GM18526 (cell line): ENCODE data around the gene TXNDC5.

Experiments used
- POLR2A ChIP-seq: IDR thresholded peaks from 3 replicates; pipeline ENCODE4 v1.6.1; 2011; ENCODE audit not compliant: insufficient read length; ENCODE audit errors: extremely low read depth

Gene TXNDC5

DNA sequence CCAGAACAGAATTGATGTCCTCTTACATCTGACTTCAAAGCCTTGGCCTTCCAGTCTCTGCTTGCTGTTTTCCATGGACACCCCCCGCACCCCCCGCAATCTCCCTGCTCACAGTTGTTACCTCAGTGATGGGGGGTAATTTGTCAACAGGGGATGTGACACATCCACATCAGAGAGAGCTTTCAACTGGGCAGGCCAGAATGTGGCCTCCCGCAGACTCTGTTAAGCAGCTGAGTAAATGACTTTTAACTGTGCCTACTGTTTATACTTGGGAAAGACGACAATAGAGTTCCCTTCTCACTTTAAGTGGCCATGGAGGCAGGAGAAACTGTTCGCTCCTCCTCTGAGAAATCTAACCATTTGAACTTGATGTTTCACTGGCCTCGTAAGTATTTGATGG is 51.0 kb downstream of the TXNDC5 start:
- TF ChIP-seq POLR2A: no peak

DNA sequence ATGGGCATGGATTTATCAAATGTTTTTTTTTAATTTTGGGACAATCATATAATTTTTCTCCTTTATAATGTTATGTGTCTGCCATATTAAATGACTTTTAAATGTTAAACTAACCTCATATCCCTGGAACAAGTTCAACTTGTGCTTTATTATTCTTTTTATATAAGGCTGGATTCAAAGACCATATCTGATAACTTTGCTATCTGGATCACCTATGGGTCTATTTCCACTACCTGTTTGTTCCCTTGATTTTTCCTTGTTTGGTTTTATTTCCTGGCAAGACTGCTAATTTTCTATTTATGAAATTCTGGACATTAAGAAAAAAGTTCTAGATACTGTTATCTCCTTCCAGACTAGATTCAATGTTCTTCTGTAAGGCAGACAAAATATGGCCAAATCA is 58.8 kb downstream of the TXNDC5 start:
- no peak for TF ChIP-seq POLR2A

DNA sequence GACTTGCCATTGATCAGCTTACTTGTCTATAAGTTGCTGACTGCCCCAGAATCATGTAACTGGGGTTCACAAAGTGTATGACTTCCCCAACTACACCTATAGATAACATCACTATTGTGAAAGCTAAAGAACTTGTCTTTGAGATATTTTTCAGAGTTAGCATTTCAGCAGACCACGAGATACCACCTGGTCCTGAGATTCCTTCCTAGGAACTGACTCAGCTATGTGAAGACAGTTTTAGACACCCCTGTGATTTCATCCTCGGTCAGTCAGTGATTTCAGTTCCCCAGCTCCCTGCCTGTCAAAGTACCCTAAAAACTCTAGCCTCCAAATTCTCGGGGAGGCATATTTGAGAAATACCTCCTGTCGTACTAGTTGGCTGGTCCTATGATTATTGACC is 62.4 kb downstream of the TXNDC5 start:
- TF ChIP-seq POLR2A: no peak

DNA sequence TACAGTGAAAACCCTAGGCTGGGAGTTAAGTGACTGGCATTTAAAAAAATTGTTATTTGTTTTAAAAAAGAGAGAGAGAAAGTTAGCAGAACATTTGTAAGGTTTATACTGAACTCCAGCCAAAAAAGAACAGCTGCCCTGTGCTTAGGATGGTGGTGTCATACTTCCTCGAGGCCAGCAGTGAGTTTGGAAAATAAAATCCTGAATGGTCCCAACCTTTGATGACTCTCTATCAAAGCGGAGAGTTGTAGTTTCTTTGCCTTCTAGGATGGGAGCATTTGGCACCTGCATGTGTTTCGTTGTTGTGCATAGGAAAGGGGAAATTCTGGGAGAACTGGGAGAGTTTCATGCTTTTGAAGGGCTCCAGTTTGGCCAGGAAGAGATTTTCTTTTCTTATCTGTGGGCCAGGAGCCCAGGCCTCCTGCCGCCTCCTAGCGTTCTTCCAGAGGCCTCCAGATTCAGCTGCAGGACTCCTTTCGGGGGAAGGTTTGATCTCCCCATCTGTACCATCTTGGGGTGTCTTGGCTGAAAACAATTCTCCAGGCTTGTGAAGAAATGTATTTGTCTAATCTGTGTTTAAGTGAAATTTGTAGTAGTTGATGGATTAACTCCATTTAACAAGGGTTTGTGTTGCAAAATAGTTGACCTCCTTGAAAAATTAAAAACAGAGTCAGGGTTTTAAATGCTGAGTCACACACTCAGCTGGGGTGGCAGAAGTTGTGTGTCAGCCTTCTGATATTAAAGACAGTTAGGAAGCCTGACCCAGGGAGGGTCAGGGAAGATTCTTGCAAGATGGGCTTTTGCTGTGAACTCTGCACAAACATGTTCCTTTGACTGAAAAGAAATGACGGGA is 63.4 kb downstream of the TXNDC5 start:
- TF ChIP-seq POLR2A: no peak

DNA sequence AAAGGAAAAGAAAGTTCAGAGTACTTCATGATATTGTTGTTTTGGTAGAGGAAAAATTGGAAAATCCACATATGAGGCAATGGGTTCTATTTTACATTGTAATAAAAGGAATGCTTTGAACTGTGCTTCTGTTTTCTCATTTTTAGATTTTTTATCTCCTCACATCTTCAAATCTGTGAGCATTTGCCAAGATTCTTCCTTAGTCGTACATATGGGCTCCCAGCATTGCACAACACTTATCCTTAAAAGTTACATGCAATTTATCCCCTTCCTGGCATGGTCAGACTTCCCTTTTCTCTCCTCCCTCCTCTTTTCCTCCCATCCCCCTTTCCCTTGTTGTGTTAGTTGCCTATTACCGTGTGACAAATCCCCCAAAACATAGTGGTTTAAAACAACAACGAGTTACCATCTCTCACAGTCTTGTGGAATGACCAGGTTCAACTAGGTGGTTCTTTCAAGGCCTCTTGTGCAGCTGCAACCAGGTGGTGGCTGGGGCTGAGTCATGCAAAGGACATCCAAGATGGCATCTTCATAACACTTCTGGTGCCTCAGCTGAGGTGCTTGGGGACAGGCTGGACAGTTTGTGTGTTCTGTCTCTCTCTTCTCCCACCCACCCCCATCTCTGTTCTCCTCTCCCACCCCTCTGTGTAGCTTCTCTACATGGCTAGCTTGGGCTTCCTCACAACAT is 68.7 kb downstream of the TXNDC5 start:
- no peak for TF ChIP-seq POLR2A

DNA sequence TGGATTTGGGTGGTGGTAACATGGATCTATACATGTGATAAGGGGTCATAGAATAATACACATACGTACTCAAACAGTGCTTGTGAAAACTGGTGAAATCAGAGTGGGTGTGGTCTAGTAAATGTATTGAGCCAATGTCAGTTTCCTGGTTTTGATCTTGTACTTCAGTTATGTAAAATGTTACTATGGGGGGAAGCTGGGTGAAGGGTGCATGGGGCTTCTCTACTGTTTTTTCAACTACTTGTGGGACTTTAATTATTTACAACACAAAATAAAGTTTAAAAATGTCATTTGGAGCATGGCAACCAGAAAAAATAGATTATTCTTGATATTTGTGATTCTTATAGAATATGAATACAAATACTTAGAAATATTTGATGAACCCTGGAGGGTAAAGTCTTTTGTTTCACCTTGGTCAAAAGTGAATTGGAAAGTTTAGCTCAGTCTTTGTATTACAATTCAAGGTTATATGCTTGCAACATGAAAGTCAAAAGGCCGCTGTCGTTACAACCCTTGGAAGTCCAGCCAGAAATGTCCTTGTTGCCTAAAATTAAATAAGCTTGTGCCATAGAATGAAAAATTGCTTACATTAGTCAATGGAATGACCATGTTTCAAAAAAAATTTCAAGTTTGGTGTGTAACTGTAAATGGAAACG is 74.1 kb downstream of the TXNDC5 start:
- no peak for TF ChIP-seq POLR2A

DNA sequence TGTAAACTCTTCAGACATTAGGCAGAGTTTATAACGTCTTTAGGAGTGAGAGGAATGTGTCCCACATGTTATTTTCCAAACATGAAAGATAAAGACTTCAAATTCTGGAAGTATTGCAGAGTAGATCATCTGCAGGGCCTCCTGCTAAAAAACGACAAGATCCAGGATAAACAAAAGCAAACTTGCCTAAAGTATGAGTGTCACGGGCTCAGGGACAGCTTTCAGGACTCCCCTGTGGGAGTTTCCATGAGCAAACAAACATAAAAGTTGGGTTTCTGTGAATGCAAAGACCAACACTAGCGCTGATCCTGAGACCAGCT is 76.9 kb downstream of the TXNDC5 start:
- TF ChIP-seq POLR2A: no peak

DNA sequence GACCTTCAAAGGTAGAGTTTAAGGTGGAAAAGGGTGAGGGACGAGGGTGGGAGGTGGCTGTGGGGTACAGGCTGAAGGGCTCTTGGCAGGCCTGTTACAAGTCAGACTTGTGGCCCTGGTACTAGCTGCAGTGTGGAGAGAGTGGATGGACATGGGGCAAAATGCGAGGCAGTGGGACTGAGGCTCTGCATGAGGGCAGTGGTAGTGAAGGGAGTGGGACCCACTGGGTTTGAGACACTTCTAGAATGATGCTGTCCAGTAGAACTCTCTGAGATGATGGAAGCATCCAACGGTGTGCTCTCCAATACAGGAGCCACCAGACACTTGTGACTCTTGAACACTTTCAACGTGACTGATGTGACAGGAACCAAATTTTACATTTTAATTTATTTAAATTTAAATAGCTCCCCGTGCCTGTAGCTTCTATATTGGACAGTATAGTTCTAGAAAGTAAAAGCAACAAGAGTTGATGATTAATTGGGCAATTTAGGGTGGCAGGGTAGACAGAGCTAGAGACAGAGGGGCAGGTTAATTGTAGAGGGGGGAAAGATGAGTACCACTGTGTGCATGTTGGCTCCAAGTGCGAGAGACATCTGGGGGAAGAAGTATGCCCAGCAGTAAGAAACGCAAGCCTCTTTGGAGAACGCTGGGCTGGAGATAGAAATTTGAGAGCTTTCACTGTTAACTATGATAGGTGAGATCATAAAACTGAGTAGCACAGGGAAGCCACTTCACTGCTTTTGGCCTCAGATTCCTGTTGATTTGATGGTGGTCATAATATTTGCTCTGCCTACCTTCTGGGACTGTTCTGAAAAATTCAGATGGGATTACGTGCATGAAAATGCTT is 77.5 kb downstream of the TXNDC5 start:
- no peak for TF ChIP-seq POLR2A
